Ishikawa (cell line): ENCODE measurements around the gene HPS6.

Source experiments
- CEBPB ChIP-seq: IDR thresholded peaks from 2 replicates; pipeline ENCODE4 v1.6.1; 2012
- CREB1 ChIP-seq: IDR thresholded peaks from 2 replicates; pipeline ENCODE4 v1.6.1; 2012; ENCODE audit warnings: low read depth
- EGR1 ChIP-seq: IDR thresholded peaks from 2 replicates; pipeline ENCODE4 v1.6.1; 2012
- EP300 ChIP-seq: IDR thresholded peaks from 2 replicates; pipeline ENCODE4 v1.6.1; 2012; ENCODE audit warnings: borderline replicate concordance
- FOXM1 ChIP-seq: IDR thresholded peaks from 2 replicates; pipeline ENCODE4 v1.6.1; 2012; ENCODE audit warnings: low read depth, borderline replicate concordance
- MAX ChIP-seq: IDR thresholded peaks from 2 replicates; pipeline ENCODE4 v1.6.1; 2012
- NFIC ChIP-seq: IDR thresholded peaks from 2 replicates; pipeline ENCODE4 v1.6.1; 2012
- RAD21 ChIP-seq: IDR thresholded peaks from 2 replicates; pipeline ENCODE4 v1.6.1; 2012; ENCODE audit warnings: low read depth
- REST ChIP-seq: IDR thresholded peaks from 2 replicates; pipeline ENCODE4 v1.6.1; 2012; ENCODE audit warnings: low read depth, mild to moderate bottlenecking
- TAF1 ChIP-seq: IDR thresholded peaks from 2 replicates; pipeline ENCODE4 v1.6.1; 2012; ENCODE audit warnings: low read depth, mild to moderate bottlenecking
- TCF12 ChIP-seq: IDR thresholded peaks from 2 replicates; pipeline ENCODE4 v1.6.1; 2012; ENCODE audit warnings: low read depth
- TEAD4 ChIP-seq: IDR thresholded peaks from 2 replicates; pipeline ENCODE4 v1.6.1; 2012
- USF1 ChIP-seq: IDR thresholded peaks from 2 replicates; pipeline ENCODE4 v1.6.1; 2012
- YY1 ChIP-seq: IDR thresholded peaks from 2 replicates; pipeline ENCODE4 v1.6.1; 2012; ENCODE audit warnings: low read depth
- ZBTB7A ChIP-seq: IDR thresholded peaks from 2 replicates; pipeline ENCODE4 v1.6.1; 2012; ENCODE audit warnings: low read depth

Gene HPS6

GRCh38 chr10:102059987-102060386 is 5.2 kb upstream of the HPS6 start:
- no peak for TF ChIP-seq CEBPB

GRCh38 chr10:102064503-102064867 is 664 bp upstream of the HPS6 start:
- TF ChIP-seq TEAD4 (no peak), CREB1 (no peak), YY1 (no peak), ZBTB7A (no peak), FOXM1 (no peak), USF1 (no peak), TCF12 (no peak), TAF1 (no peak)

- TF ChIP-seq YY1 (no peak), FOXM1 (no peak), CEBPB (no peak), USF1 (no peak), EGR1 (no peak), NFIC (no peak), RAD21 (peak; percentile 2; the same call in 1 of the 2 replicates), TAF1 (0 out of 2 replicates have a peak, but pooled peaks have one; percentile 3), CREB1 (no peak), REST (peak; percentile 23; the same call in 1 of the 2 replicates), ZBTB7A (no peak), TCF12 (peak; percentile 8; the same call in 1 of the 2 replicates), TEAD4 (0 out of 2 replicates have a peak, but pooled peaks have one; percentile 1), EP300 (no peak), MAX (no peak; the same call in 1 of the 2 replicates)
Observed at GRCh38 chr10:102065561-102066398, 631 bp downstream of the HPS6 start.

GRCh38 chr10:102066399-102067088 is 1.4 kb downstream of the HPS6 start:
- no peak for TF ChIP-seq TEAD4
- no peak for TF ChIP-seq RAD21
- TF ChIP-seq ZBTB7A: no peak
- no peak for TF ChIP-seq REST
- TF ChIP-seq CEBPB: no peak
- TF ChIP-seq YY1: no peak
- no peak for TF ChIP-seq CREB1
- no peak for TF ChIP-seq NFIC
- no peak for TF ChIP-seq USF1
- TF ChIP-seq FOXM1: no peak
- no peak for TF ChIP-seq MAX
- TF ChIP-seq EGR1: no peak
- TF ChIP-seq TAF1: no peak
- TF ChIP-seq TCF12: no peak
